ENCODE results near the gene TMCO1. TPM values are rescaled to one million over a fixed set of nuclear protein-coding genes. Genes with fewer than 3 reads are reported as not detected.
"Not testable (repeated sequence)": the region's sequence is repeated elsewhere in the genome, so short reads cannot be mapped to it uniquely, and the experiment has no call there.

Gene TMCO1
- 99.4 and 102 TPM in 2 replicates for total RNA-seq
- long read RNA-seq, full-length matches to known transcripts, result 216 of 235 reads
- long read RNA-seq, partial matches to known transcripts, result 0 of 235 reads
- long read RNA-seq, other reads (novel, unspliced or antisense), result 19 of 235 reads

- Mint-ChIP-seq H3K27ac (peak within 1 kb of the TSS; percentile 97), H3K36me3 (ENCODE audit: insufficient read depth) (peaks cover 19% of the 10 kb centered on the region)
Measured at GRCh38 chr1:165768513-165769394, at the start of gene TMCO1. Gene TMCO1 (minus strand): TSS chr1:165768868. CDS start chr1:165768751, 117 bp downstream.

DNA sequence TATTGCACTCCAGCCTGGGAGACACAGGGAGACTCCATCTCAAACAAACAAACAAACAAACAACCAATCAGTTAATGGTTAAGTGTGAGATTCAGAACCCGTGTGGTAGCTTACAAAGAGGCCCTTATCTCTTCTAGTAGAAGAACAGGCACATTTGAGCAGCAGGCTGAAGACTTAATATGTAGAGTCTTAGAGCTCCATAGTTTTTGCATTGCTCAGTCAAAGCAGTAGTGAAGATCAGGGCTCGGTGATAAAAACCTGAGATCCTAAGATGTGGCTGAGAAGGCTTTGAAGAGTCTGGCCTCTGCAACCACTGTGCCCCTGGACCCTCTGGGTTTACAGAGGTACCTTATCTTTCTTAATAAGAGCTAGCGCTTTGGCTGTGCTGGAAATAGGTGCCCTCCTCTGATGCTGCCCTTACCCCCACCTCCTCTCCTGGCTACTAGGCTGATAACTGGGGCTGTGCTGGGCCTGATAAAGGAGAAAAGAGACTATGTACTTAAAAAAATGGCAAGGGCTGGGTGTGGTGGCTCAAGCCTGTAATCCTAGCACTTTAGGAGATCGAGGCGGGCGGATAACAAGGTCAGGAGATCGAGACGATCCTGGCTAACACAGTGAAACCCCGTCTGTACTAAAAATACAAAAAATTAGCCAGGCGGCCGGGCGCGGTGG is 48.3 kb upstream of the TMCO1 start:
- no peaks in the 10 kb centered on the region for H3K36me3 Mint-ChIP-seq (ENCODE audit: insufficient read depth)
- no peak for DNase-seq (ENCODE audit: low spot score, unreplicated experiment)
- peaks cover 3% of the 10 kb centered on the region for H3K27me3 Mint-ChIP-seq
- no peak overlapping the region for H3K27ac Mint-ChIP-seq
- H3K4me1 Mint-ChIP-seq (ENCODE audit: low read depth), result no peaks in the 10 kb centered on the region
- no peak overlapping the region for H3K4me3 Mint-ChIP-seq (ENCODE audit: low read depth)
- no peak for TF ChIP-seq CTCF (IDR thresholded peaks at IDR 0.05; ENCODE audit: unreplicated experiment)
- H3K9me3 Mint-ChIP-seq (ENCODE audit: low read depth), result no peaks in the 10 kb centered on the region

More at GRCh38 chr1:165768513-165769394, at the start of gene TMCO1:
- no peaks in the 10 kb centered on the region for H3K27me3 Mint-ChIP-seq
- TF ChIP-seq CTCF (IDR thresholded peaks at IDR 0.05; ENCODE audit: unreplicated experiment), result peak; percentile 4
- peak within 1 kb of the TSS; percentile 89 for H3K4me3 Mint-ChIP-seq (ENCODE audit: low read depth)
- peak; percentile 76 for DNase-seq (ENCODE audit: low spot score, unreplicated experiment)
- H3K9me3 Mint-ChIP-seq (ENCODE audit: low read depth), result no peaks in the 10 kb centered on the region
- H3K4me1 Mint-ChIP-seq (ENCODE audit: low read depth), result peaks cover 15% of the 10 kb centered on the region

GRCh38 chr1:165816157-165816556 is 47.5 kb upstream of the TMCO1 start:
- Mint-ChIP-seq H3K27ac (no peak overlapping the region), H3K36me3 (ENCODE audit: insufficient read depth) (no peaks in the 10 kb centered on the region), H3K4me3 (ENCODE audit: low read depth) (no peak overlapping the region), H3K27me3 (peaks cover 3% of the 10 kb centered on the region), H3K9me3 (ENCODE audit: low read depth) (no peaks in the 10 kb centered on the region), H3K4me1 (ENCODE audit: low read depth) (no peaks in the 10 kb centered on the region)
- DNase-seq (ENCODE audit: low spot score, unreplicated experiment), result no peak
- TF ChIP-seq CTCF (IDR thresholded peaks at IDR 0.05; ENCODE audit: unreplicated experiment), result no peak

DNA sequence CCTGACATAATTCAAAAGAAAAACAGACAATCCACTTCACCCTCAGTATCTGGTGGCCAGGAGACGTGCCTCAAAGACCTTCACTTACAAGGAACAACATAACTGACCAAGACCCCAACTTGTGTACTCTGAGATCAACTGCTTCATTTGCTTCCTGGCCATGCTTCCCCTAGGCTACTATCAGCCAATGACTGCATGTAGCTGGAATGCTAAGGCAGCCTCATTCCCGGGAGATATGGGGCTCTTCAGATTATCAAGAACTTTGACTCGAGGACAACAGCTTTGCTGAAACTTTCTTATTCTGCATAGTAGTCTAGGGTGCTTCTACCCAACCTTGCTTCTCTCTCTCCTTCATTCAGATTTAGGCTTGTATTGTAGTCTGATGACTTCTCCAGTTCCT is 47.1 kb upstream of the TMCO1 start:
- TF ChIP-seq CTCF (IDR thresholded peaks at IDR 0.05; ENCODE audit: unreplicated experiment), result no peak
- peaks cover 3% of the 10 kb centered on the region for H3K27me3 Mint-ChIP-seq
- H3K36me3 Mint-ChIP-seq (ENCODE audit: insufficient read depth), result no peaks in the 10 kb centered on the region
- H3K4me3 Mint-ChIP-seq (ENCODE audit: low read depth), result no peak overlapping the region
- no peaks in the 10 kb centered on the region for H3K9me3 Mint-ChIP-seq (ENCODE audit: low read depth)
- DNase-seq (ENCODE audit: low spot score, unreplicated experiment), result no peak
- no peak overlapping the region for H3K27ac Mint-ChIP-seq
- H3K4me1 Mint-ChIP-seq (ENCODE audit: low read depth), result no peaks in the 10 kb centered on the region

DNA sequence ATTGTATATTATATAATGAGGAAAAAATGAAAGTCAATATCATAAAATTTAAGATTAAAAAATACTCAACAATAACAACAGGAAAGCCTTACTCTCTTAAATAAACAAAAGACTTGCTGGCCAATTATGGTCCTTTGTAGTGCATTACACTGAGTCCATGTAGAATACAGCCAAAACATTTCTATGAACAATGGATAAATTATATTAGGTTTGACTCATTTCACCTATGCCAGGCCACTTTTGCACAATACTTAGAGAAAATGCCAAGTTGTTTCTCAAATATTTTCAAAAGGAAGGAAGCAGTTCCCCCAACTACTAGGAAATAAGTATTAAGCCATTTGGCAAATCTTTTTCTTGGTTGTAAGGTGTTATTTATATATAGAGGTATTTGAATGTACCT is 38.9 kb upstream of the TMCO1 start:
- Mint-ChIP-seq H3K27me3 (peaks cover 6% of the 10 kb centered on the region), H3K9me3 (ENCODE audit: low read depth) (peaks cover 7% of the 10 kb centered on the region)
- TF ChIP-seq CTCF (IDR thresholded peaks at IDR 0.05; ENCODE audit: unreplicated experiment), result no peak

GRCh38 chr1:165804513-165804912 is 35.8 kb upstream of the TMCO1 start:
- H3K9me3 Mint-ChIP-seq (ENCODE audit: low read depth), result peaks cover 13% of the 10 kb centered on the region
- not testable (repeated sequence) for H3K27me3 Mint-ChIP-seq; H3K4me3 Mint-ChIP-seq (ENCODE audit: low read depth); DNase-seq (ENCODE audit: low spot score, unreplicated experiment); H3K27ac Mint-ChIP-seq; H3K4me1 Mint-ChIP-seq (ENCODE audit: low read depth); H3K36me3 Mint-ChIP-seq (ENCODE audit: insufficient read depth)

More for the DNA sequence above, 38.9 kb upstream of the TMCO1 start:
- Mint-ChIP-seq H3K4me3 (ENCODE audit: low read depth) (no peak overlapping the region), H3K36me3 (ENCODE audit: insufficient read depth) (peaks cover 2% of the 10 kb centered on the region), H3K27ac (no peak overlapping the region), H3K4me1 (ENCODE audit: low read depth) (no peaks in the 10 kb centered on the region)
- no peak for DNase-seq (ENCODE audit: low spot score, unreplicated experiment)

Measured in progenitor cell of endocrine pancreas (in vitro differentiated cells).